CD4-positive, CD25-positive, alpha-beta regulatory T cell (primary cell): Measurements from ENCODE around the gene PCBP3. TPM values are rescaled to one million over a fixed set of nuclear protein-coding genes. Genes with fewer than 3 reads are reported as not detected.

ENCODE experiments used
- ATAC-seq, 2 donors: fragments of 150-1000 bp; cut with Tn5 transposase; one replicate each; pipeline ENCODE4 v1.10.0; 2021; ENCODE audit warnings: low read depth in 2 of 2, moderate number of reproducible peaks in 2 of 2, moderate library complexity in 1 of 2
- DNase-seq, 3 donors: peaks; one replicate each; pipeline versions ENCODE4 v3.0.0 to v3.0.0-alpha.2; 2012 to 2022; ENCODE audit warnings: mixed read lengths in 1 of 3
- H3K27ac ChIP-seq: one replicate; pipeline ENCODE4 v1.7.0; 2013; ENCODE audit warnings: mild to moderate bottlenecking, low read length; ENCODE audit not compliant: insufficient read depth, poor library complexity, severe bottlenecking
- H3K27me3 ChIP-seq: one replicate; pipeline ENCODE4 v1.7.0; 2013; ENCODE audit warnings: low read length; ENCODE audit not compliant: control insufficient read depth, insufficient read depth
- H3K36me3 ChIP-seq: one replicate; pipeline ENCODE4 v1.7.0; 2013; ENCODE audit warnings: mild to moderate bottlenecking, low read length, moderate library complexity; ENCODE audit not compliant: control insufficient read depth, insufficient read depth
- H3K4me1 ChIP-seq: 2 replicates; pipeline ENCODE4 v1.7.0; 2013; ENCODE audit warnings: mild to moderate bottlenecking, low read length; ENCODE audit not compliant: insufficient read depth, control insufficient read depth, poor library complexity, severe bottlenecking
- H3K4me3 ChIP-seq: one replicate; pipeline ENCODE4 v1.7.0; 2013; ENCODE audit warnings: low read depth, mild to moderate bottlenecking, low read length, moderate library complexity
- H3K9me3 ChIP-seq, 2 experiments: 1 replicate in 1 of 2; 2 replicates in 1 of 2; pipeline ENCODE4 v1.7.0; 2013; ENCODE audit warnings: low read length in 2 of 2, mild to moderate bottlenecking in 1 of 2, moderate library complexity in 1 of 2; ENCODE audit not compliant: control insufficient read depth in 2 of 2
- H3K27ac Mint-ChIP-seq, 3 donors: one replicate each; pipeline ENCODE4 v1.8.0; 2020 to 2022; ENCODE audit warnings: mild to moderate bottlenecking in 3 of 3, mixed read lengths in 3 of 3, moderate library complexity in 2 of 3
- H3K27me3 Mint-ChIP-seq: one replicate; pipeline ENCODE4 v1.8.0; 2022; ENCODE audit warnings: mild to moderate bottlenecking, mixed read lengths
- H3K36me3 Mint-ChIP-seq: one replicate; pipeline ENCODE4 v1.8.0; 2020; ENCODE audit warnings: mixed read lengths
- H3K4me1 Mint-ChIP-seq, 4 donors: one replicate each; pipeline ENCODE4 v1.8.0; 2020 to 2022; ENCODE audit warnings: mixed read lengths in 4 of 4, mild to moderate bottlenecking in 1 of 4
- H3K4me3 Mint-ChIP-seq, 4 donors: one replicate each; pipeline ENCODE4 v1.8.0; 2020 to 2022; ENCODE audit warnings: mild to moderate bottlenecking in 4 of 4, mixed read lengths in 4 of 4, moderate library complexity in 3 of 4
- H3K9me3 Mint-ChIP-seq, 7 donors: one replicate each; pipeline ENCODE4 v1.8.0; 2020 to 2022; ENCODE audit warnings: mixed read lengths in 7 of 7, mild to moderate bottlenecking in 3 of 7, moderate library complexity in 2 of 7
- polyA plus RNA-seq, 4 donors: library from polyadenylated mRNA; unstranded; fragments of 300-500 nt; fragmentation: Illumina TruSeq; gene quantifications; one replicate each; pipeline ENCODE4 v1.2.3, GENCODE V29; 2021
- total RNA-seq: library from RNA; stranded (reverse); gene quantifications from one replicate; pipeline ENCODE4 v1.2.3, GENCODE V29; 2022

The PCBP3 gene
- total and polyA plus RNA-seq, 5 donors from 2014 or later = 0.72 to 5.3 (median 2.3) TPM

- Mint-ChIP-seq H3K36me3 (no peaks in the 10 kb centered on the region), H3K27ac (no peak overlapping the region), H3K4me3 (no peak overlapping the region), H3K27me3 (peaks cover 13% of the 10 kb centered on the region), H3K4me1 (no peaks in the 10 kb centered on the region), H3K9me3 (peaks cover 0 to 15% (median 6%) of the 10 kb centered on the region in 7 donors)
- no peak for ATAC-seq
- H3K27ac ChIP-seq = no peak overlapping the region
- peaks cover 0 to 7% of the 10 kb centered on the region in 2 experiments for H3K9me3 ChIP-seq
- DNase-seq = no peak
- no peaks in the 10 kb centered on the region for H3K4me1 ChIP-seq
- H3K36me3 ChIP-seq = no peaks in the 10 kb centered on the region
- no peak overlapping the region for H3K4me3 ChIP-seq
- no peaks in the 10 kb centered on the region for H3K27me3 ChIP-seq
Measured at GRCh38 chr21:45836694-45837670, 193.5 kb downstream of the PCBP3 start.

- H3K9me3 Mint-ChIP-seq = peaks cover 0 to 20% (median 7%) of the 10 kb centered on the region in 7 donors
- no peak overlapping the region for H3K27ac Mint-ChIP-seq
- Histone ChIP-seq H3K9me3 (peaks cover 0 to 7% of the 10 kb centered on the region in 2 experiments), H3K4me3 (no peak overlapping the region), H3K27ac (no peak overlapping the region), H3K4me1 (no peaks in the 10 kb centered on the region), H3K36me3 (no peaks in the 10 kb centered on the region), H3K27me3 (no peaks in the 10 kb centered on the region)
- no peaks in the 10 kb centered on the region for H3K4me1 Mint-ChIP-seq
- no peaks in the 10 kb centered on the region for H3K36me3 Mint-ChIP-seq
- H3K4me3 Mint-ChIP-seq = no peak overlapping the region
- peaks cover 13% of the 10 kb centered on the region for H3K27me3 Mint-ChIP-seq
- DNase-seq = no peak
- no peak for ATAC-seq
Measured at GRCh38 chr21:45837936-45838335, 194.4 kb downstream of the PCBP3 start.

GRCh38 chr21:45838634-45839033 lies 195.1 kb downstream of the PCBP3 start:
- Histone ChIP-seq H3K4me3 (no peak overlapping the region), H3K9me3 (peaks cover 0 to 7% of the 10 kb centered on the region in 2 experiments), H3K27me3 (no peaks in the 10 kb centered on the region), H3K4me1 (no peaks in the 10 kb centered on the region), H3K36me3 (no peaks in the 10 kb centered on the region), H3K27ac (no peak overlapping the region)
- Mint-ChIP-seq H3K4me3 (no peak overlapping the region), H3K27ac (no peak overlapping the region), H3K36me3 (no peaks in the 10 kb centered on the region), H3K27me3 (peaks cover 13% of the 10 kb centered on the region), H3K9me3 (peaks cover 0 to 20% (median 7%) of the 10 kb centered on the region in 7 donors), H3K4me1 (no peaks in the 10 kb centered on the region)
- DNase-seq (no peak), ATAC-seq (no peak)

GRCh38 chr21:45839274-45839673 lies 195.7 kb downstream of the PCBP3 start:
- DNase-seq (no peak), ATAC-seq (no peak)
- Histone ChIP-seq H3K36me3 (no peaks in the 10 kb centered on the region), H3K27me3 (no peaks in the 10 kb centered on the region), H3K27ac (no peak overlapping the region), H3K4me1 (no peaks in the 10 kb centered on the region), H3K9me3 (peaks cover 0 to 7% of the 10 kb centered on the region in 2 experiments), H3K4me3 (no peak overlapping the region)
- Mint-ChIP-seq H3K4me1 (no peaks in the 10 kb centered on the region), H3K36me3 (no peaks in the 10 kb centered on the region), H3K27me3 (peaks cover 13% of the 10 kb centered on the region), H3K9me3 (peaks cover 0 to 20% (median 7%) of the 10 kb centered on the region in 7 donors), H3K27ac (no peak overlapping the region), H3K4me3 (no peak overlapping the region)

- Mint-ChIP-seq H3K4me1 (peaks cover 0 to 4% (median 2%) of the 10 kb centered on the region in 4 donors), H3K9me3 (peaks cover 0 to 20% (median 7%) of the 10 kb centered on the region in 7 donors), H3K36me3 (no peaks in the 10 kb centered on the region), H3K27me3 (peaks cover 13% of the 10 kb centered on the region), H3K4me3 (no peak overlapping the region), H3K27ac (peak overlapping the region in 1 of 3 donors; percentile 76)
- H3K4me1 ChIP-seq = no peaks in the 10 kb centered on the region
- no peaks in the 10 kb centered on the region for H3K36me3 ChIP-seq
- DNase-seq (no peak), ATAC-seq (no peak)
- no peaks in the 10 kb centered on the region for H3K27me3 ChIP-seq
- H3K4me3 ChIP-seq = no peak overlapping the region
- no peak overlapping the region for H3K27ac ChIP-seq
- peaks cover 0 to 7% of the 10 kb centered on the region in 2 experiments for H3K9me3 ChIP-seq
Measured at GRCh38 chr21:45841033-45841432, 197.5 kb downstream of the PCBP3 start.

GRCh38 chr21:45843426-45843825 lies 199.9 kb downstream of the PCBP3 start:
- no peaks in the 10 kb centered on the region for H3K36me3 ChIP-seq
- Mint-ChIP-seq H3K9me3 (peaks cover 0 to 20% (median 7%) of the 10 kb centered on the region in 7 donors), H3K27me3 (peaks cover 17% of the 10 kb centered on the region), H3K27ac (no peak overlapping the region), H3K4me3 (no peak overlapping the region), H3K4me1 (peaks cover 0 to 4% (median 2%) of the 10 kb centered on the region in 4 donors), H3K36me3 (no peaks in the 10 kb centered on the region)
- no peaks in the 10 kb centered on the region for H3K4me1 ChIP-seq
- H3K27ac ChIP-seq = no peak overlapping the region
- H3K27me3 ChIP-seq = no peaks in the 10 kb centered on the region
- H3K4me3 ChIP-seq = no peak overlapping the region
- H3K9me3 ChIP-seq = peaks cover 0 to 7% of the 10 kb centered on the region in 2 experiments
- ATAC-seq (no peak), DNase-seq (no peak)

- no peak overlapping the region for H3K4me3 Mint-ChIP-seq
- H3K4me3 ChIP-seq = no peak overlapping the region
- no peaks in the 10 kb centered on the region for H3K36me3 Mint-ChIP-seq
- peaks cover 0 to 7% of the 10 kb centered on the region in 2 experiments for H3K9me3 ChIP-seq
- no peak for DNase-seq
- no peak for ATAC-seq
- H3K4me1 ChIP-seq = no peaks in the 10 kb centered on the region
- H3K27me3 Mint-ChIP-seq = peaks cover 13% of the 10 kb centered on the region
- H3K4me1 Mint-ChIP-seq = peaks cover 0 to 4% (median 2%) of the 10 kb centered on the region in 4 donors
- no peak overlapping the region for H3K27ac Mint-ChIP-seq
- no peaks in the 10 kb centered on the region for H3K36me3 ChIP-seq
- peaks cover 0 to 20% (median 7%) of the 10 kb centered on the region in 7 donors for H3K9me3 Mint-ChIP-seq
- H3K27ac ChIP-seq = no peak overlapping the region
- no peaks in the 10 kb centered on the region for H3K27me3 ChIP-seq
Measured at GRCh38 chr21:45844181-45844580, 200.7 kb downstream of the PCBP3 start.
